Stimulated activated CD4-positive, alpha-beta T cell treated with anti-CD3 and anti-CD28 coated beads, Interleukin-2, amount 100 ng/mL, for 4 hours (primary cell): ENCODE results near the gene CAPN14.

ENCODE experiments used
- DNase-seq: peaks from one replicate; pipeline ENCODE4 v3.0.0-alpha.2; 2020; ENCODE audit warnings: low read depth

The CAPN14 gene

DNA sequence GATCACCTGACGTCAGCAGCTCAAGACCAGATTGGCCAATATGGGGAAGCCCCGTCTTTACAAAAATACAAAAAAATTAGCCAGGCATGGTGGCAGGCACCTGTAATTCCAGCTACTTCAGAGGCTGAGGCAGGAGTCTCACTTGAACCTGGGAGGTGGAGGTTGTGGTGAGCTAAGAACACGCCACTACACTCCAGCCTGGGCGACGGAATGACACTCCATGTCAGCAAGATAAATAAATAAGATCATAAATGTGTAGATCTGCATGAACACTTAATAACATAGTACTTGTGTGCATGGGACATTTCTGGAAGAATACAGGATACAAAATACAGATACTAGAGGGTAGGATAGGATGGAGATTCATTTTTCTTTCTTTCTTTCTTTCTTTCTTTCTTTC lies 25.7 kb upstream of the CAPN14 start:
- no peak for DNase-seq

DNA sequence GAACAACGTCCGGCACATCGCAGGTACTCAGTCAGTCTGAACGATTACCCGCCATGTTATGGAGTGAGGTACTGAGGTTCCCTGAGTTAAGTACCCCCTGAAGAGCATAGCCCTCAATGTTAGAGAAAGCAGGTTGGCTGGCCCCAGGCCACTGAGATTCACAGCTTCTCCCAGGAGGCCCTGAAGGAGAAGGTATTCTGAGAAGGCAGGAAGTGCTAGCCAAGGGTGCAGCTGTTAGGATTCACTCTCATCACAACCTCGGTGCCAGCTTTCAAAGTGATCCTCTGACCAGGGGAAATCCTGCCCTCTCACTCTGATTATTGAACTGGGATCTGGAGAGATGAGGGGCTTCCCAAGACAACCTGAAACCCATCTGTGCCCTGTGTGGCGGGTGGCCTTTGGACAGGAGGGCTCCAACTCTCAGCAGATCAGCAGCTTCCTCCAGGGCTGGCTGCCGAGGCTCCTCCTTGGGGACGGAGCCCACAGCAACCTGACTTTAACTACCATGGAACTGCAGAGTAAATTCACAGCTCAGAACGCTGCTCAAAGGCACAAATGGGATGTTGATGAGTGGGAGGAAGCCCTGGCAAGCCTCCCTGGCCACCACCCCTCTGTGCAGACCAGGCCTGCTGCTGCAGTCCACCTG lies 24.4 kb upstream of the CAPN14 start:
- no peak for DNase-seq

DNA sequence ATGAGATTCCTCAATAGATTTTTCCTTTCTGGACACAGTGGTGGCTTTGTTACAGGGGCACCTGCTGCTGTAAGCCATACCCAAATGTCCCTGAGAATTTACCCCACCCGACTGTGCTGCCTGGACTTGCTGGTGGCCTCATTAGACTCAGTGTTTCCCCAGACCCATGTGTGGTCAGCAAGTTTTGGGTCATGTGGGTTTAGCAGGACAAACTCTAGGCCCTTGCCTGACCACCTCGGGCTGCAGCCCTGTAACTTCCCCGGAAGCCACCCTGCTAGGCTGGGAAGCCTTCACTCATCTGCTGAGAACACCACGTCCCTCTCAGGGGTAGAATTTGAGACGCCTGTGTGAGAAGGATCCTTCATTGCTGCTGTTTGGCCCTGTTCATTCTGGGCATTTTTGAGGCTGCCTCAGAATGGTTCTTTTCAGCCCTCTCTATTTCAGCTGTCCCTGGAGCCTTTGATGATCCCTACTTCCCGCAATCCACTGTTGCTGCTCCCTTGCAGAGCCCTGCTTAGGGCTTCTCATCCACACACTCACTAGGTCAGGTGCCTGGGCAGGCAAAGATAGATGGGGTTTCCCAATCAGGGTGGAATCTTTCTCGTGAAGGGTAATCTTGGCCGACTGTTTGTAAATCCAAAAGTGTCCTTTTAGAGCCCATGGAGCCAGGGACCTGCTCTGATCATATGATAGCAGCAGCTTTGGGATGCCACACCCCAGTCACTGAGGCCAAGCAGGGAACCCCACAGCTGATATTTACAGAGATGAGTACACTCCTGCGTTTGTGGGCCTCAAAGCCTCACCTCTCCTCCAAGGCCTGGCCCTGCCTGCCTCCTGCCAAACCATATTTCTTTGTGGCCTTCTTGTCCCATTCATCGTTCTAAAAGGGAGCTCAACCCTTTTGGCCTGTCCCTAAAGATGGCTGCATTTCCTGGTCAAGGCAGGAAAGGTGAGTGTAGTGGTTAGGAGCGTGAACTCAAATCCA lies 23.4 kb upstream of the CAPN14 start:
- DNase-seq, result no peak

DNA sequence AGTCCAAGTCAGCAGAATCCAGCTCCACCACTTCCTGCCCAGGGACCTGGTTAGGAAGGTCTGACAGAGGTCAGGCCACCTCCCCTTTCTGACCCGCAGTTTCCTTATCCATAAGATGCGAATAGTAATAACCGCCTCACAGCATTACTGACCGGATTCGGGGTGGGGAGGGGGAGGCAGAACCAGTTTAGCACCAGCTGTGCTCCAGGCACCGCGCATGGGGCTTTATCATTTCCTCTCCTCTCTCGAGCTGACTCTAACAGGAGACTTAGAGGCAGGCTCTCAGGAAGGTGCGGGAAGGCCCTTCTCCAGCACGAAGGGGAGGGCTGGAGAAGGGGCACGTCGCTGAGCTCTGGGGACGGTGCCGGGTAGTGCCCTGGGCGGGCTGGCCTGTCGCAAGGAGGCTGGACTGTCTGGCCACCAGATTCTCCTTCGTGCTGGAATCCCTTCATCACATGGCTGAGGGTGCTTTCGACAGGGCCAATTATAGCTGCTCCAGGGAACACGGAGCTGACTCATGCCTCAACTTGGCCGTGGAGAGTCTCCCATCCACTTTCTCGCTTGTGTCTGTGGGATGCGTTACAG lies 22.4 kb upstream of the CAPN14 start:
- no peak for DNase-seq

DNA sequence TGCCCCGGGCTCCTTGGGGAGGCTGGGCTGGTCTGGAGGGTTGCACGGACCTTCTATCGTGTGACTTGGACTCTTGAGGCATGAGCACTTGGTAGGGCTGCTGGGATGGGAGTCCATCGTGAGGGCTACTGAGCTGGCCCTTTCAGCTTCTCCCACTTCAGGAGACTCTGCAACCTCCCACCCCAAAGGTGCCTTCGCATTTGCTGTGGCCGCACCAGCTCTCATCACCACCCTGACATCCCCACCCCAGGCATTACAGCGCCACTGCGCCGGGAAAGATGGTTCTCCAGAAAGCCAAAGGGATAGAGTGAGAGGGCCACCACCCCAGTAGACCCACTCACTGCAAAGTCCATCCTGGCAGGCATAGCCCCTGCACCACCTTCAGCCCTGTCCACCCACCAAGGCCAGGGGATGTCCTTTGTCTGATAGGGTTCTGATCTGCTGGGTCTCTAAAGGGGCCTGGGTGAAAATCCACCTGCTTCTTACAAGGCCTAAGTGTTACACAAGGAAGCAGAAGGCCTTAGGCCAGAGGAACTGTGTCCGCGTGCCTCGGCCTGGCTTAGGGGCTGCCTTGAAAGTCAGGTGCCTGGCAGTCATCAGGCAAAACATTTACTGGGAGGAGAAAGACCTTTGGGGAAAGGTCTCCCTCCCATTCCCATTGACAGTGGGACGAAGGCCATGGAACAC lies 21.7 kb upstream of the CAPN14 start:
- DNase-seq, result no peak

DNA sequence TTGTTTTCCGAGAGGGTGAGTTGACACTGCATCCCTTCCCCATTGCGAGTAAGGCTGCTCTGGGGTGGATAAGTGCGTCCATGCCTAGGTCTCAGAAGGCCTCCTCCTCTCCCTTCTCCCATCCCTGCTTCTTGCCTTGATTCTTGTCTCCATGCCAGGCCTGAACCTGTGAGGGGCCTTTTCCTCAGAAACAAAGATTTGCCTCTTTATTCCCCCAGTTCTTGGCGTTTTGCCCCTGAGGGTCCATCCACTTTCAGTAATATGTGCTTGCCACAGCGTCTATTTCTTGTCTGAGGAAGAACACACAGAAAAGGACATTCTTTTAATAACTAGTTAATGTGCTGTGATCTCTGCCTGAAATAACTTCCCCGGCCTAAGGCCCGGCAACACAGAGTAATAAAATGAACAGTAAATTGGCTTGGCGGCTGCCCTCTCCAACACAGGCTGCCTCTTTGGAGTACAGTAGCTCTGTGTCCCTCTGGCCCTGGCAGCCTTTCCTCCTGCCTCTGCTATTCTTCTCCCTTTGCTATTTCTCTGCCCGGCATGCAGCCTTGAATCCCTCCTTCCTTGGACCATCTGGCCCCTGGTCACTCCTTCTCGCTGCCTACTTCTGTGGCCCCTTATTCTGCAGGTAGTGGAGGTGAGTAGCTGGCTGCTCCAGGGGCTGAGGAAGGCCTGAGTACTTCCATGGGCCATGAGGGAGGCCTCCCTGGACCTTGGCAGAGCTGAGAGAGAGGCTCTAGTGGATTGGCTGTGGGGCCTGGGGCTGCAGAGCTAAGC lies 21.0 kb upstream of the CAPN14 start:
- DNase-seq, result no peak

DNA sequence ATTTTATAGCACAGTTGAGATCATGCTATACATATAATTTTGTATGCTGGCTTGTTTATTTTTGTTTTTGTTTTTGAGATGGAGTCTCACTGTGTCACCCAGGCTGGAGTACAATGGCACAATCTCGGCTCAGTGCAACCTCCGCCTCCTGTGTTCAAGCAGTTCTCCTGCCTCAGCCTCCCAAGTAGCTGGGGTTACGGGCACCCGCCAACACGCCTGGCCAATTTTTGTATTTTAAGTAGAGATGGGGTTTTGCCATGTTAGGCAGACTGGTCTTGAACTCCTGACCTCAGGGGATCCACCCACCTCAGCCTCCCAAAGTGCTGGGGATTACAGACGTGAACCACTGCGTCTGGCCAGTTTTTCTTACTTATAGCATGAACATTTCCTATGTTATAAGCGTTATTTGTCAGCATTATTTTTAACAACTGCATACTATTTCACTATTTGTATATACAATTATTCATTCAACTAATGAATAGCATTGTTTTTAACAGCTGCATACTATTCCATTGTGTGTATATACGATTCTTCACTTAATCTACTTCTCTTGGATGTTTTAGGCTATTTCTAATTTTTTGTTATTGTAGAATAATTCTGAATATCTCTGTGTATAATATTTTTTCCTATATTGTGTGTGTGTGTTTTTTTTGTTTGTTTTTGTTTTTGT lies 20.2 kb upstream of the CAPN14 start:
- DNase-seq, result no peak

DNA sequence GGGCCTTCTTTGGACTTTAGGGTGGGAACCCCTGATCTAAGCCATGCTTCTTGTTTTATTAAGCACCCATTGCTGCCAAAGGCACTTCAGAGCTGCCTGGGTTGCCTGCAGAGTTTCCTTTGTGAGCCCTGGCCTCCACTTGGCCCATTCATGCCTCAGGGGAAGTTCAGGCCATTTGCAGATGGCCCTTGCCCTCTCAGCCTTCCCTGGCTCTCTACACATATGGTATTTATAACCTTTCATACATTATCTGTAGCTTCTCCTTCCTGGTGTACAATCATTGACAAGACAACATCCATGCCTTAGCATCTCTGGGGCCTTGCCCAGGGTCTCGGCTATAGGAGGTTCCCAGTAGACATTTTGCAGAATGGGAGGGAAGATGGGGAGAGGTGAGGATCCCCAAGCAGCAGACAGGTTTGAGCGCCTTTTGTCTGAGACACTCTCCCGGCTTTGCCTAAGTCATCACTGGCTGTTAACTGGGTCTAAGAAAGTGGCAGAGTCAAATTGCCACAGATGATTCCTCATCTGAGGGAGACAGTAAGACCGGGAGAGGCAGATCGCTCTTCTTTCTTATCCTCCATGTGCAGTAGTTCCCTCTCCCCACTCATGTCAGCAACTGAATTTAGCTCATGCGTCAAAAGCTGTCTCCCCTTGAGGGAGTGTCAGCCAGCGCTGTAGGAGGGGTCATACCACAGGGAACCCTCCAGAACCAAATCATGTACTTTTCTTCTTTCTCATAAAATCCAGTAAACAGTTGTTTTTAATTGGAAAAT lies 19.3 kb upstream of the CAPN14 start:
- DNase-seq, result no peak

DNA sequence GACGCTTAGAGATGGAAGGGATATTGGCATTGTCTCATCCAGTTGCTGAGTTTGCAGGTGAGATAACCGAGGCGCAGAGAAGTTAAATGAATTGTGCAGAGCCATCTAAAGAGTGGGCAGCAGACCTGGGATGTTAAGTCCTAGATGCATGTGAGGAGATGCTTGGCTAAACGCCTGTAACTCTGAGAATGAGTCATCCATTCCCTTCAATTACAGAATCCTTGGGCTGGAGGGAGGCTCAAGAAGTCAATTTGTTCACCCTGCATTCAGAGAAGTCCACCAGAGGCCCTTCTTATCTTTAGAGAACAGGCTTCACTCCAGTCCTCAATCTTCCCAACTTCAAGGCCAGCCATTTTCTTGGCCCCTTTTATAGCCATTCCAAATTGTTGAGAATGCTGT lies 18.2 kb upstream of the CAPN14 start:
- DNase-seq, result no peak

DNA sequence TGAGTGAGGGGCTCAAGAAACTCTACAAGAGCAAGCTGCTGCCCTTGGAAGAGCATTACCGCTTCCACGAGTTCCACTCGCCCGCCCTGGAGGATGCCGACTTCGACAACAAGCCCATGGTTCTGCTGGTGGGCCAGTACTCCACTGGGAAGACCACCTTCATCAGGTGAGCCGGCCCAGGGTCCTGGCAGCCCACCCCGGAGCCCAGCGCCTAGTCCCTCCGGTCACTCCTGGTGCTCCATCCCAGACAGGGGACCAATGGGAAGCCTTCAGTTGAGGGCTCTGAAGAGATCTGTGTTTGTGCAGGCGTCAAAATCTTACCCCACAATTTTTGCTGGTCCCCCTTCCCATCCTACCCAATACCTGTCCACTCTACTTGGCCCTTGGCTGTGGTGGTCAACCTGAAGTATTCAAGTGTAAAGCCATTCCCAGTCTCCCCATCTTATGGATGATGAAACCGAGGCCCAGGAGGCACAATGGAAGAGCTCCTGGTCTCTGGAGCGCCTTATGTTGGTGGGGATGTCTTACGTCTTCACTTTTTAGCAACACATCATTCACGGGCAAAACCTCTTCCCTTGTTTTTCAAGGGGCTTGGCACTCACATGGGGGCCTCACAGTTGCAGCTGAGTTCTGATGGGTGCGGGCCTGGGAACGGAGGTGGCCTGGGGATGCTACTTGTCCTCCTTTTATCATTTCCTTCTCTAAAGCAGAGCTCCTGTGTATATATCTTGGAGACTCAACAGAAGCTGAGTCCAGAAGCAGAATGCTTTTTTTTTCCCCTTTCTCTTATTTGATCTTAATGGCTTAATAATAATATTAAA lies 17.6 kb upstream of the CAPN14 start:
- no peak for DNase-seq

DNA sequence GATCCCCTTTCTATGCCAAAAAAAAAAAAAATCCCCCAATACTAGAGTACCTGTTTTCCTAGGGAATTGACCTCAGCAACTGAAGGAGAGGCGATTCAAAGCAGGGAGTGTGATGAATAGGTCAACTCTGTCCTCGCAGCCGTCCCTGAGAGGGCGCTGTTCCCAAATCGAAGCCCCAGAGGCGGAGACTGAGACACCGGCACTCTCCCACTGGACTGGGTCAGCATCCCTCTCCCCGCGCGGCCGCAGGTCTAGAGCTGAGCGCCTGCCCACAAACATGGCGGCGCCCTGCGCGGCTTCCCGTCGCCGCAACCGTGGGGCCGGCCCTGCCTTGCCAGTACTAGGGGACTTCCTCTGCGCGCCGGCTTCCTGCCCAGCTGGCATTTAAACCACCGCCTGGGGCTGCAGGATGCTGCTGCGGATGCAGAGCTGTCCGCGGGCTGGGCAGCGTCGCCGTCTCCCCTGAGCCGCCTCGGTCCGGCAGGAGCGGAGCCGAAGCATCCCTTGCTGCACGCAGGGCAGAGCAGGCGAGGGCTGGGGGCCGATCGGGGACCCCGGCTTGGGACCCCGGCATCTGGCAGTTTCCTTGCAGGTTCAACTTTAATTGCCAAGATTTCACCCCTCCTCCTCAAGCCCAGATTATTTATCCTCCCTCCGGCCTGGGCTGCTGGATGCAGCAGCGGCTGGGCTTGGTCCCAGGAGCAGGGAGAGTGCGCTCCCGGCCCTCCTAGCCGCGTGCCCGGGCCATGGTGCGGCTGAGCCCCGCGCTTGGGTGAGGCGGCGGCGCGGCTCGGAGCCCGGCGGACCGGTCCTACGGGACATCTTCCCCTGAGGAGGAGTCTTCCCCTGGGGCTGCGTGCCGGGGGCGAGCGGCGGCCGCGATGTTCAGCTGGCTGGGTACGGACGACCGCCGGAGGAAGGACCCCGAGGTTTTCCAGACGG lies 16.7 kb upstream of the CAPN14 start, which contains the start of gene EHD3:
EHD3 (plus strand) TSS at position 412 of the 942 bp plus-strand sequence; CDS start at position 882, 470 bp downstream.
- peak; percentile 54 for DNase-seq

DNA sequence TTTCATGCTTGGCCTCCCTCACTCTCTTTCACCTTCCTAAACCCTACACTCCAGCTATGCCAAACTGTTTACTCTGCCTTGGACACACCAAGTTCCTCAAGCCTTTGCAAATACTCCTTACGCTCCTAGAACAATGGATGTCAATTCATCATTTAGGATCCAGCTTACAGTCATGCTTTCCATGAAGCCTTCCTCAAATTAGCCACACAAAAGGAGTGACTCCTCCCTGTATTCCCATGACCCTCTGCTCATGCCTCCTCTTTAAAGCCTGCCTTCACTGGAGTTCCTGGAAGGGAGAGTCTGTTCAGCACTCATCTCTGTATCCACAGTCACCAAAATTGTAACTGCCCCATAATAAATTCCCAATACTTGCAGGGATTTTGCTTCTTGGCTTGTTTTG lies 15.9 kb upstream of the CAPN14 start:
- DNase-seq, result no peak

DNA sequence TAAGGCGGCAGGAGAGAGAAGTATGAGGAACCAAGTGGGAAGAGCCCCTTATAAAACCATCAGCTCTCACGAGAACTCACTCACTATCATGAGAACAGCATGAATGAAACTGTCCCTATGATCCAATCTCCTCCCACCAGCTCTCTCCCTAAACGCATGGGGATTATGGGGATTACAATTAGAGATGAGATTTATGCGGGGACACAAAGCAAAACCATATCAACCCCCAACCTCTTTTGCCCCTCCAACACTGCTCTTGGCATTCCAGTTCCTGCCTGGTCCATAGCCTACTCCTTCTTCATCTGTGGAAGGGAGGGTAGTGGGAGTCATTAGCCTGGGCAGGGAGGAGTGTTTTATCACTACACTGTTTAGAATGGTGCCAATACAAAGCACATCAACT lies 15.3 kb upstream of the CAPN14 start:
- DNase-seq, result no peak

DNA sequence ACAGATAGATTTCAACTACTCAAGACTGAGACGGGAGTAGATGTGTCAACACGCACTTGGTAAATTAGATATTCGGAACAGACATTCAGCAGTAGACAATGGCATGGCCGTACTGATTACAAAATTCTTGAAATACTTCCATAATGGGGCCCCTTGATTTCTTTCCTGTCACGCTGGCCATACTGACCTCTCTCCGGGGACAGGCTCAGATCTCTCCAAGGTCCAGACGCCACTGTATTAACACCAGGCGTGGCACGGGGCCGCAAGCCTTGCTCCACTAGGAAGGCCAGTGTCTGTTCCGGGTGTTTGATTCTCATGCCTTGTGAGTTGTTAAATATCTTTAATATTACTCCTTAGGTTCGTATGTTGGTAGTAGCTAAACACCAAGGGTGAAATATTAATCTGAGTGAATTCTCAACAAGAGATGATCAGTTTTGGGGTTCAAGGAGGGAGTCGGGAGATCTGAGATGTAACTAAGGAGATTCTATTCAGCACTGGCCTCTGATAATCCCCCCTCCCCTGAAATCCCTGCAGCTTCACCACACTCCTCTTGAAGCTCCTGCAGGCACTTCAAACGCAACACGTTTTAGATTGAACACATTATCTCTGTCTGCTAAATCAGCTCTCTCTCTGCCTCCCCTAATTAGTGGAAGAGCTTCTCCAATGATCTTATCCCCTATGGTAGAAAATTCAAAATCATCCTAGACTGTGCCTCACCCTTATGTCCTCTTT lies 14.4 kb upstream of the CAPN14 start:
- DNase-seq, result no peak

DNA sequence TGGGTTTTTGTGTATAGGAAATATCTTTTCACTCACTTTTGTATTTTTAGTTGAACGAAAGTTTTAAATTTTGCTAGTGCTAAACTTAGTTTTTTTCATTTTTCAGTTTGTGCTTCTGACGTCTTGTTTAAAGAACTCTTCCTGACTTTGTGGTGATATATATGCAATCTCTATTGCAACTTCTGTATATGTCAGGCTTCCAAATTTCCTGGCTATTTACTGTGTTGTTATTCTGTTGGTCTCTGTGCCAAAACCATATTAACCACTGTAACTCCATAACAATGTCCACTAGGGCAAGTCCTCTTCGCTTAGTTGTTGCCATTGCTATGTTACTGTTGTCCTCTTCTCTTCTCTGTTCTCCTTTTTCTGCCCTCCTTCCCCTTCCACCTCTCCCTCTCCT lies 13.4 kb upstream of the CAPN14 start:
- DNase-seq, result no peak

DNA sequence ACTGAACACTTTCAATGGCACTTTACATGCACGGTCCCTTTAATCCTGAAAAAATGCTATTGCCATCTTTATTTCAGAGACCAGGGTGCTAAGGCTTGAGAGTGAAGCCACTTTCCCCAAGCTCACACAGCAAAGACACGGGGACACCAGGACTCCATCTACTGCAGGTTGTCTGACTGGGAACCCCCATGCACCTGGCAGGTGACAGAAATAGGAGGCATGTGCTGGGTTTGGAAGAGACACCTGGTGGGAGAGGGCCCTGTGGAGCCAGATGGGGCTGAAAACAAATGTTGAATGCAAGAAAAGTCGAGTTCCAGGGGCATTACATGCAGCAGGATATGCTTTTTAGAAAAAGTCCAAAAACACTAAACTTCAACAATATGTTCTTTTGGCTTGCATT lies 11.4 kb upstream of the CAPN14 start:
- no peak for DNase-seq

DNA sequence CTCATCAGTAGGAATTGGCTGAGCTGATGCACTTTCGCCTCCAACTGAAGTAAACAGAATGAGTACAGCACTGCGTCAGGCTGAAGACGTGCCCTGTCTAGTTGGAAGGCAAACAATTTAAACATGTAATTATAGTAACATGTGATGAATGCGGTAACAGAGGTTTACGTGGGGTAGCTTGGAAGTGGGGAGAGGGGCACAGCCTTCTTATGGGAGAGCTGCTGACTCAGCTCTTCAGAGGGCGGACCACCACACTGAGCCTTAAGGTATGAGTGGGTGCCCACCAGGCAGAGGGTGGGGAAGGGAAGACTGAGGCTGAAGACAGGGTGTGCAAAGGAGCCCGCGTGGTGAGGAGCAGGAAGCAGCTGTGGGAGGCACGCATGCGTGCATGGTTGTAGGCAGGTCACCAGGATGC lies 10.4 kb upstream of the CAPN14 start:
- DNase-seq, result no peak
